Kidney epithelial cell (primary cell): ENCODE measurements around the gene SFRP2. TPM values are rescaled to one million over a fixed set of nuclear protein-coding genes. Genes with fewer than 3 reads are reported as not detected.

ENCODE experiments used
- DNase-seq: peaks from one replicate; pipeline ENCODE4 v3.0.0-alpha.2; 2010; ENCODE audit warnings: low read depth
- H3K27me3 ChIP-seq: 2 replicates; pipeline ENCODE4 v1.6.0; 2011; ENCODE audit warnings: low read length; ENCODE audit not compliant: control insufficient read depth, insufficient read depth
- H3K36me3 ChIP-seq: 2 replicates; pipeline ENCODE4 v1.5.1; 2011; ENCODE audit warnings: low read length; ENCODE audit not compliant: control insufficient read depth, insufficient read depth
- H3K4me3 ChIP-seq: 2 replicates; pipeline ENCODE4 v1.5.1; 2011; ENCODE audit warnings: low read depth, mild to moderate bottlenecking, control low read depth, low read length
- CTCF ChIP-seq: IDR thresholded peaks from 2 replicates; pipeline ENCODE4 v1.5.1; 2011; ENCODE audit warnings: mild to moderate bottlenecking, moderate library complexity, low read length, control low read depth, inconsistent platforms; ENCODE audit not compliant: insufficient read depth, poor library complexity, severe bottlenecking
- total RNA-seq: library from RNA; depleted of rRNA; stranded (reverse); fragments of >200 nt; gene quantifications from 2 replicates; pipeline ENCODE4 v1.2.3, GENCODE V29; 2015

The SFRP2 gene
- total RNA-seq, 1 donor from 2014 or later, result 1.5 TPM

GRCh38 chr4:153776601-153777000 lies 12.3 kb downstream of the SFRP2 start:
- no peak for TF ChIP-seq CTCF
- Histone ChIP-seq H3K36me3 (no peaks in the 10 kb centered on the region), H3K27me3 (no peaks in the 10 kb centered on the region), H3K4me3 (no peak overlapping the region)
- DNase-seq, result no peak

GRCh38 chr4:153773236-153773690 lies 15.6 kb downstream of the SFRP2 start:
- Histone ChIP-seq H3K27me3 (no peaks in the 10 kb centered on the region), H3K36me3 (no peaks in the 10 kb centered on the region), H3K4me3 (no peak overlapping the region)
- no peak for TF ChIP-seq CTCF
- no peak for DNase-seq

- Histone ChIP-seq H3K36me3 (no peaks in the 10 kb centered on the region), H3K4me3 (no peak overlapping the region), H3K27me3 (no peaks in the 10 kb centered on the region)
- DNase-seq, result no peak
- no peak for TF ChIP-seq CTCF
These were observed 17.8 kb downstream of the SFRP2 start for GRCh38 chr4:153771046-153771445.

GRCh38 chr4:153766758-153767157 lies 22.1 kb downstream of the SFRP2 start:
- no peak for DNase-seq
- TF ChIP-seq CTCF, result no peak
- Histone ChIP-seq H3K4me3 (no peak overlapping the region), H3K36me3 (no peaks in the 10 kb centered on the region), H3K27me3 (peaks cover 1% of the 10 kb centered on the region)

GRCh38 chr4:153765894-153766293 lies 23.0 kb downstream of the SFRP2 start:
- Histone ChIP-seq H3K4me3 (no peak overlapping the region), H3K27me3 (peaks cover 6% of the 10 kb centered on the region), H3K36me3 (no peaks in the 10 kb centered on the region)
- no peak for TF ChIP-seq CTCF
- no peak for DNase-seq

GRCh38 chr4:153764601-153765368 lies 24.1 kb downstream of the SFRP2 start:
- DNase-seq, result peak; percentile 32
- Histone ChIP-seq H3K4me3 (no peak overlapping the region), H3K36me3 (no peaks in the 10 kb centered on the region), H3K27me3 (peaks cover 11% of the 10 kb centered on the region)
- TF ChIP-seq CTCF, result no peak
